ENCODE measurements around the gene EGFL8.

GRCh38 chr6:32173051-32173727, 8.8 kb downstream of the EGFL8 start:
- TF ChIP-seq CTCF (IDR thresholded peaks at IDR 0.05; ENCODE audit: low read depth, low read length) (no peak), EZH2phosphoT487 (IDR thresholded peaks at IDR 0.05; ENCODE audit: low read depth) (no peak)
